HG03520 (cell line): ENCODE measurements around the gene SCUBE2.

Source experiments
- ATAC-seq: cut with Tn5 transposase; IDR thresholded peaks from one replicate; pipeline ENCODE4 v1.9.1; 2021; ENCODE audit warnings: mild to moderate bottlenecking, moderate library complexity; ENCODE audit not compliant: unreplicated experiment

SCUBE2 gene

GRCh38 chr11:9076046-9076445 lies 15.4 kb downstream of the SCUBE2 start:
- no peak for ATAC-seq

GRCh38 chr11:9075556-9075955 lies 15.8 kb downstream of the SCUBE2 start:
- no peak for ATAC-seq

GRCh38 chr11:9074338-9075029 lies 16.9 kb downstream of the SCUBE2 start:
- ATAC-seq, result no peak

GRCh38 chr11:9073466-9074225 lies 17.8 kb downstream of the SCUBE2 start:
- no peak for ATAC-seq

- no peak for ATAC-seq
Observed at GRCh38 chr11:9072626-9073176, 18.7 kb downstream of the SCUBE2 start.

GRCh38 chr11:9071692-9072091 lies 19.7 kb downstream of the SCUBE2 start:
- ATAC-seq, result no peak

- ATAC-seq, result no peak
Observed at GRCh38 chr11:9070749-9071491, 20.5 kb downstream of the SCUBE2 start.

GRCh38 chr11:9069862-9070470 lies 21.4 kb downstream of the SCUBE2 start:
- ATAC-seq, result no peak

GRCh38 chr11:9069256-9069655 lies 22.1 kb downstream of the SCUBE2 start:
- no peak for ATAC-seq

GRCh38 chr11:9066433-9066925 lies 24.9 kb downstream of the SCUBE2 start:
- no peak for ATAC-seq

- no peak for ATAC-seq
Observed at GRCh38 chr11:9065607-9066432, 25.6 kb downstream of the SCUBE2 start.

- ATAC-seq, result no peak
Observed at GRCh38 chr11:9061807-9062206, 29.6 kb downstream of the SCUBE2 start.

GRCh38 chr11:9060700-9061111 lies 30.7 kb downstream of the SCUBE2 start:
- peak; percentile 91 for ATAC-seq

GRCh38 chr11:9059406-9059805 lies 32.0 kb downstream of the SCUBE2 start:
- no peak for ATAC-seq

GRCh38 chr11:9057888-9058287 lies 33.5 kb downstream of the SCUBE2 start:
- no peak for ATAC-seq

GRCh38 chr11:9057007-9057406 lies 34.4 kb downstream of the SCUBE2 start:
- ATAC-seq, result no peak

GRCh38 chr11:9056467-9056866 lies 34.9 kb downstream of the SCUBE2 start:
- ATAC-seq, result no peak

- ATAC-seq, result no peak
Observed at GRCh38 chr11:9053316-9054035, 37.9 kb downstream of the SCUBE2 start.

GRCh38 chr11:9052316-9052715 lies 39.1 kb downstream of the SCUBE2 start:
- ATAC-seq, result no peak
